ENCODE results near the gene PTPN22. TPM values are rescaled to one million over a fixed set of nuclear protein-coding genes. Genes with fewer than 3 reads are reported as not detected.

The PTPN22 gene
- total and polyA plus RNA-seq, 9 of the 15 experiments (the other 6 are each of a cell fraction or from before 2014, with no cell fraction given) = 0.45 to 4.6 (median 1.1) TPM

DNA sequence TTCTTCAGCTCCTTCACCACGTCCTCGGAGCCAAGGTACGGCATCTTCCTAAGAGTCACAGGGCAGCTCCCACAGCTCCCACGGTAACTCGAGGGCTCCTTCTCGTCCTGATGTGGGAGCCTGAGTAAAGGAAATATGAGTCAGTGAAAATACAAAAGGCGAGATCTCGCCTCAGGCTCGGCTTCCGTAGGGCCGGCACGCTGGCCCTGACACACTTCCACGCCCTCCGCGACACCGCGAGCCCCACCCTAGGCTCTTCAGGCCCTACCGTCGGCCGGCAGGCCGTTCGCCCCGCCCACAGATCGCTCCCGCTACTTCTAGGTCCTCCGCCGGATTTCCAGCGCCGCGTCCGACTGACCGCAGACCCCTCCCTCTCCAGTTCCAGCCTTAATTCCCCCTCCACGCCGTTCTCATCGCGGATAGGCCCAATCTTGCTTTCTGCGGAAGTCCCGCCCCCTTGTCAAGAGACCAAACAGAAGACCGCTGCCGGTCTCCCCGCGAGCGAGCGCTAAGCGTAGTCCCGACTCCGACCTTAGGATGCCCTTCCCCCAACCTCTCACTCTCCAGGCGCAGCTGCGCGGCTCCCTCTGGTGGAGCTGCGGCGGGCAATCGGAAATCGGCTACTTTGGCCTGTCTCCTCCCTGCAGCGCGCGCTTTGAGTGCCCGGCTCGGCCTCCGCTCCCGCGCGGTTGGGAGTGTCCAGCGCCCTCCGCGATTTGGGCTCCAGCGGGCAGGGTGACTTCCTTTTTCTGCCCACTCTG is 33.3 kb upstream of the PTPN22 start, which contains the start of the genes AP4B1 and DCLRE1B:
Gene AP4B1 (minus strand): TSS at position 126 of the 761 bp plus-strand sequence. CDS start 82 bp downstream, at position 44.
Gene DCLRE1B (plus strand): TSS at position 653 of the 761 bp plus-strand sequence. CDS start 261 bp downstream, outside the sequence.
- Histone ChIP-seq H3K4me3 (peak within 1 kb of the TSS; percentile 65), H2AFZ (ENCODE audit: low read depth, low read length) (peak within 1 kb of the TSS; percentile 99), H3K9me3 (replicated peaks; ENCODE audit: control insufficient read depth, insufficient read depth, low read depth, low read length) (no peaks in the 10 kb centered on the region), H3K79me2 (ENCODE audit: control insufficient read depth, insufficient read depth, low read length) (peaks cover 48% of the 10 kb centered on the region), H3K9me1 (ENCODE audit: control insufficient read depth, insufficient read depth, low read length) (no peaks in the 10 kb centered on the region), H3K27me3 (ENCODE audit: control insufficient read depth in 2 of 2, insufficient read depth in 2 of 2, low read length in 2 of 2) (no peaks in the 10 kb centered on the region), H3K27ac (ENCODE audit: extremely low read depth, low read depth, low read length) (peak within 1 kb of the TSS; percentile 93), H3K4me2 (ENCODE audit: insufficient read depth, low read length) (peak within 1 kb of the TSS; percentile 100), H4K20me1 (replicated peaks; ENCODE audit: control insufficient read depth, insufficient read depth, low read length) (no peaks in the 10 kb centered on the region), H3K4me1 (replicated peaks in 1 of 2; ENCODE audit: control insufficient read depth in 2 of 2, insufficient read depth in 2 of 2, low read length in 2 of 2) (peaks cover 10 to 19% of the 10 kb centered on the region in 2 experiments; a peak in 4 of 5 replicates), H3K36me3 (ENCODE audit: control insufficient read depth, insufficient read depth, low read length) (peaks cover 56% of the 10 kb centered on the region), H3K9ac (ENCODE audit: insufficient read depth in 1 of 2, low read depth in 2 of 2, low read length in 2 of 2) (peak within 1 kb of the TSS; percentile 90 to 99)
- DNase-seq (ENCODE audit: extremely low read depth in 1 of 4, low spot score in 3 of 4) = peak; percentile 96 to 100 (median 97)
- no TSS peak for BruUV-seq (replicated peaks)
- CTCF ChIA-PET (ENCODE audit: low intra/inter-chr PET ratio) = interaction anchor here (0.5 to 3.7 kb wide), 7 partner anchors 67 to 765 kb away, joined by 3 to 23 read pairs (median 3); no protein-coding TSS in a partner anchor
- under 1% methylated on average over 67 of the region's 67 CpGs for WGBS (ENCODE audit: insufficient coverage, low coverage, missing lambda C conversion rate)
- FAIRE-seq = peak; percentile 98
- POLR2A ChIA-PET = interaction anchor here (0.7 to 3.8 kb wide), 10 partner anchors 9 to 93 kb away, joined by 3 to 64 read pairs (median 8); partner anchors contain the start of genes HIPK1 and RSBN1
- intact Hi-C loops (cut with micrococcal nuclease) = loop anchor here (1.0 kb wide), 4 partner anchors 24 to 146 kb away; partner anchors contain the start of genes HIPK1 and PHTF1
- in situ Hi-C loops (cut with MboI) = no loop called here
- peak; percentile 95 for ATAC-seq
- TF ChIP-seq, protein P1, sequence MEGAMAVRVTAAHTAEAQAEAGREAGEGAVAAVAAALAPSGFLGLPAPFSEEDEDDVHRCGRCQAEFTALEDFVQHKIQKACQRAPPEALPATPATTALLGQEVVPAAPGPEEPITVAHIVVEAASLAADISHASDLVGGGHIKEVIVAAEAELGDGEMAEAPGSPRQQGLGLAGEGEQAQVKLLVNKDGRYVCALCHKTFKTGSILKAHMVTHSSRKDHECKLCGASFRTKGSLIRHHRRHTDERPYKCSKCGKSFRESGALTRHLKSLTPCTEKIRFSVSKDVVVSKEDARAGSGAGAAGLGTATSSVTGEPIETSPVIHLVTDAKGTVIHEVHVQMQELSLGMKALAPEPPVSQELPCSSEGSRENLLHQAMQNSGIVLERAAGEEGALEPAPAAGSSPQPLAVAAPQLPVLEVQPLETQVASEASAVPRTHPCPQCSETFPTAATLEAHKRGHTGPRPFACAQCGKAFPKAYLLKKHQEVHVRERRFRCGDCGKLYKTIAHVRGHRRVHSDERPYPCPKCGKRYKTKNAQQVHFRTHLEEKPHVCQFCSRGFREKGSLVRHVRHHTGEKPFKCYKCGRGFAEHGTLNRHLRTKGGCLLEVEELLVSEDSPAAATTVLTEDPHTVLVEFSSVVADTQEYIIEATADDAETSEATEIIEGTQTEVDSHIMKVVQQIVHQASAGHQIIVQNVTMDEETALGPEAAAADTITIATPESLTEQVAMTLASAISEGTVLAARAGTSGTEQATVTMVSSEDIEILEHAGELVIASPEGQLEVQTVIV (CRISPR knock-in tag; IDR thresholded peaks at IDR 0.05; ENCODE audit: borderline replicate concordance) = no peak
- TF ChIP-seq RAD51 (IDR thresholded peaks at IDR 0.05; ENCODE audit: borderline replicate concordance, low read depth) (peak; percentile 16; the same call in 1 of the 2 replicates), ZNF253 (CRISPR knock-in tag; conservative IDR thresholded peaks at IDR 0.05) (no peak), ZNF311 (CRISPR knock-in tag; IDR thresholded peaks at IDR 0.05) (no peak), SMARCB1 (IDR thresholded peaks at IDR 0.05; ENCODE audit: insufficient read length, low read depth) (no peak), BRD4 (IDR thresholded peaks at IDR 0.05) (0 out of 2 replicates have a peak, but pooled peaks have one; percentile 73), HNRNPK (IDR thresholded peaks at IDR 0.05; ENCODE audit: low read depth, low read length, poor library complexity, severe bottlenecking) (no peak), SAFB (IDR thresholded peaks at IDR 0.05; ENCODE audit: borderline replicate concordance, low read depth, low read length) (no peak), FOXJ2 (tag; IDR thresholded peaks at IDR 0.05) (peak; percentile 85), TBL1XR1 (IDR thresholded peaks at IDR 0.05; ENCODE audit: low read length in 2 of 2) (peak; percentile 77 to 87; a peak in 3 of 4 replicates)
- TF ChIP-seq, protein P2, sequence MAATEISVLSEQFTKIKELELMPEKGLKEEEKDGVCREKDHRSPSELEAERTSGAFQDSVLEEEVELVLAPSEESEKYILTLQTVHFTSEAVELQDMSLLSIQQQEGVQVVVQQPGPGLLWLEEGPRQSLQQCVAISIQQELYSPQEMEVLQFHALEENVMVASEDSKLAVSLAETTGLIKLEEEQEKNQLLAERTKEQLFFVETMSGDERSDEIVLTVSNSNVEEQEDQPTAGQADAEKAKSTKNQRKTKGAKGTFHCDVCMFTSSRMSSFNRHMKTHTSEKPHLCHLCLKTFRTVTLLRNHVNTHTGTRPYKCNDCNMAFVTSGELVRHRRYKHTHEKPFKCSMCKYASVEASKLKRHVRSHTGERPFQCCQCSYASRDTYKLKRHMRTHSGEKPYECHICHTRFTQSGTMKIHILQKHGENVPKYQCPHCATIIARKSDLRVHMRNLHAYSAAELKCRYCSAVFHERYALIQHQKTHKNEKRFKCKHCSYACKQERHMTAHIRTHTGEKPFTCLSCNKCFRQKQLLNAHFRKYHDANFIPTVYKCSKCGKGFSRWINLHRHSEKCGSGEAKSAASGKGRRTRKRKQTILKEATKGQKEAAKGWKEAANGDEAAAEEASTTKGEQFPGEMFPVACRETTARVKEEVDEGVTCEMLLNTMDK (IDR thresholded peaks at IDR 0.05; ENCODE audit: borderline replicate concordance, insufficient read depth, low read depth, low read length, poor library complexity, severe bottlenecking) = peak; percentile 92
- TF ChIP-seq, protein P3, sequence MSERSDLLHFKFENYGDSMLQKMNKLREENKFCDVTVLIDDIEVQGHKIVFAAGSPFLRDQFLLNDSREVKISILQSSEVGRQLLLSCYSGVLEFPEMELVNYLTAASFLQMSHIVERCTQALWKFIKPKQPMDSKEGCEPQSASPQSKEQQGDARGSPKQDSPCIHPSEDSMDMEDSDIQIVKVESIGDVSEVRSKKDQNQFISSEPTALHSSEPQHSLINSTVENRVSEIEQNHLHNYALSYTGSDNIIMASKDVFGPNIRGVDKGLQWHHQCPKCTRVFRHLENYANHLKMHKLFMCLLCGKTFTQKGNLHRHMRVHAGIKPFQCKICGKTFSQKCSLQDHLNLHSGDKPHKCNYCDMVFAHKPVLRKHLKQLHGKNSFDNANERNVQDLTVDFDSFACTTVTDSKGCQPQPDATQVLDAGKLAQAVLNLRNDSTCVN (CRISPR knock-in tag; IDR thresholded peaks at IDR 0.05) = no peak
- TF ChIP-seq, protein P4, sequence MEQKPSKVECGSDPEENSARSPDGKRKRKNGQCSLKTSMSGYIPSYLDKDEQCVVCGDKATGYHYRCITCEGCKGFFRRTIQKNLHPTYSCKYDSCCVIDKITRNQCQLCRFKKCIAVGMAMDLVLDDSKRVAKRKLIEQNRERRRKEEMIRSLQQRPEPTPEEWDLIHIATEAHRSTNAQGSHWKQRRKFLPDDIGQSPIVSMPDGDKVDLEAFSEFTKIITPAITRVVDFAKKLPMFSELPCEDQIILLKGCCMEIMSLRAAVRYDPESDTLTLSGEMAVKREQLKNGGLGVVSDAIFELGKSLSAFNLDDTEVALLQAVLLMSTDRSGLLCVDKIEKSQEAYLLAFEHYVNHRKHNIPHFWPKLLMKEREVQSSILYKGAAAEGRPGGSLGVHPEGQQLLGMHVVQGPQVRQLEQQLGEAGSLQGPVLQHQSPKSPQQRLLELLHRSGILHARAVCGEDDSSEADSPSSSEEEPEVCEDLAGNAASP (IDR thresholded peaks at IDR 0.05) = no peak

All from K562 (cell line).